Caki2 (cell line): ENCODE measurements around the gene CAND2. TPM values are rescaled to one million over a fixed set of nuclear protein-coding genes. Genes with fewer than 3 reads are reported as not detected.
"Not testable (repeated sequence)": the region's sequence is repeated elsewhere in the genome, so short reads cannot be mapped to it uniquely, and the experiment has no call there.

Source experiments
- DNase-seq: peaks from one replicate; pipeline ENCODE4 v3.0.0-alpha.2; 2015; ENCODE audit warnings: low read depth
- in situ Hi-C: cut with HindIII; loops from 2 replicates; pipeline ENCODE4 v1.10.0; 2016; ENCODE audit warnings: low sequenced_read_pairs, low pct_unique_long_range_greater_than_20kb, mixed read lengths
- total RNA-seq: library from RNA; depleted of rRNA; stranded (reverse); fragments of >200 nt; shearing (Covaris generic); gene quantifications from 2 replicates; pipeline ENCODE4 v1.2.3, GENCODE V29; 2014; ENCODE audit warnings: low replicate concordance; rRNA removed

CAND2 gene
- total RNA-seq, 1 experiment from 2014 or later: not detected

- peak; percentile 90 for DNase-seq
- in situ Hi-C loops: no loop called here
Measured at GRCh38 chr3:12868039-12869034, 71.9 kb downstream of the CAND2 start.

- peak; percentile 33 for DNase-seq
- in situ Hi-C loops: no loop called here
Measured at GRCh38 chr3:12869035-12869621, 72.6 kb downstream of the CAND2 start.

GRCh38 chr3:12870942-12871341, 74.5 kb downstream of the CAND2 start:
- in situ Hi-C loops: no loop called here
- no peak for DNase-seq

GRCh38 chr3:12871404-12871983, 75.0 kb downstream of the CAND2 start:
- in situ Hi-C loops: no loop called here
- no peak for DNase-seq

- in situ Hi-C loops: no loop called here
- DNase-seq: no peak
Measured at GRCh38 chr3:12875857-12876836, 79.7 kb downstream of the CAND2 start.

- in situ Hi-C loops: no loop called here
- DNase-seq: no peak
Measured at GRCh38 chr3:12877040-12877439, 80.6 kb downstream of the CAND2 start.

- in situ Hi-C loops: no loop called here
- no peak for DNase-seq
Measured at GRCh38 chr3:12878141-12878574, 81.7 kb downstream of the CAND2 start.

GRCh38 chr3:12878758-12879157, 82.3 kb downstream of the CAND2 start:
- in situ Hi-C loops, DNase-seq: not testable (repeated sequence)

GRCh38 chr3:12879191-12879815, 82.8 kb downstream of the CAND2 start:
- in situ Hi-C loops: no loop called here

GRCh38 chr3:12881858-12882257, 85.4 kb downstream of the CAND2 start:
- in situ Hi-C loops, DNase-seq: not testable (repeated sequence)

More at GRCh38 chr3:12879191-12879815, 82.8 kb downstream of the CAND2 start:
- DNase-seq: no peak

GRCh38 chr3:12882336-12883310, 86.1 kb downstream of the CAND2 start:
- no peak for DNase-seq
- in situ Hi-C loops: no loop called here

GRCh38 chr3:12884186-12884680, 87.8 kb downstream of the CAND2 start:
- in situ Hi-C loops: no loop called here
- DNase-seq: no peak

Other genes starting within 250 kb of the CAND2 start
- 20.3 and 22.3 TPM in 2 replicates for gene MKRN2, start 239.6 kb upstream of the CAND2 start, total RNA-seq
- 59.0 and 67.3 TPM in 2 replicates for gene RAF1, start 132.6 kb upstream of the CAND2 start, total RNA-seq
- not detected in 2 replicates for gene TMEM40, start 37.4 kb upstream of the CAND2 start, total RNA-seq
- 1,005 and 1,130 TPM in 2 replicates for gene RPL32, start 44.9 kb downstream of the CAND2 start, total RNA-seq